GM19035 (cell line): ENCODE data around the gene SCNN1A.

ENCODE experiments used
- ATAC-seq: cut with Tn5 transposase; IDR thresholded peaks from one replicate; pipeline ENCODE4 v1.9.1; 2021; ENCODE audit not compliant: unreplicated experiment

Gene SCNN1A

DNA sequence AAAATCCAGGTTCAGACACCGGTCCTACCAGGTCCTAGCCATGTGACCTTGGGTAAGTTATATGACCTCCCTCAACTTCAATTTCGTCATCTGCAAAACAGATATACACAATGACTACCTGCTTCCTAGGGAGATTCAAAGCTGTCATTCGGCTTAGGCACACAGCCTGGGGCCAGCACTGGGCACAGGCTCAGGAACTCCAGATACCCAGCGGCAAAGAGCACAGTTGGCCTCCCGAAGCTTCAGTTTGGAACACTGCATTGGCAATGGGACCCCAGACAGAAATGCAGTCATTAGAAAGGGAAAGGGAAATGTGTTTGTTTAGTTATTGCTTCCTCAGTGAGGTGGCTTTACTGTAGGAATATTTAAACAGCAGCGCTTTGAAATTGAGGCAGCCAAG is 53.5 kb downstream of the SCNN1A start:
- ATAC-seq = no peak

- no peak for ATAC-seq
Observed at GRCh38 chr12:6319446-6319845, 55.9 kb downstream of the SCNN1A start.

DNA sequence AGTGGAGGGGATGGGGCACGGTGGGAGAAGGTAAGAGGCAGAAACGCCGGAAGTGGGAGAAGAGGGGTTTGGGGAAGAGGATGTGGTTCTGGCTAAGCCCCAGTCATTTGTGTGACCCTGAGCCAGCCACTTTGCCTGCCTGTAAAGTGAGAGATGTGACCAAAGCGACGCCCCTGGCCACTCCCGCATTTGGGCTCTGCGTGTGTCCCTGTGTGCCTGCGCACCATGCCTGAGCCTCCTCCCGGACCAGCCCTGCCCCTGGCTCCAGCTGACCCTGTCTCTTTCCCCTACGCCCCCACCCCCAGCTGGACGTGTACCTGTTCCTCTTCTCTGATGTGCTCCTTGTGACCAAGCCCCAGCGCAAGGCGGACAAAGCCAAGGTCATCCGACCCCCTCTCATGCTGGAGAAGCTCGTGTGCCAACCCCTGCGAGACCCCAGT is 56.9 kb downstream of the SCNN1A start:
- no peak for ATAC-seq

GRCh38 chr12:6317693-6318439 is 57.5 kb downstream of the SCNN1A start:
- no peak for ATAC-seq

DNA sequence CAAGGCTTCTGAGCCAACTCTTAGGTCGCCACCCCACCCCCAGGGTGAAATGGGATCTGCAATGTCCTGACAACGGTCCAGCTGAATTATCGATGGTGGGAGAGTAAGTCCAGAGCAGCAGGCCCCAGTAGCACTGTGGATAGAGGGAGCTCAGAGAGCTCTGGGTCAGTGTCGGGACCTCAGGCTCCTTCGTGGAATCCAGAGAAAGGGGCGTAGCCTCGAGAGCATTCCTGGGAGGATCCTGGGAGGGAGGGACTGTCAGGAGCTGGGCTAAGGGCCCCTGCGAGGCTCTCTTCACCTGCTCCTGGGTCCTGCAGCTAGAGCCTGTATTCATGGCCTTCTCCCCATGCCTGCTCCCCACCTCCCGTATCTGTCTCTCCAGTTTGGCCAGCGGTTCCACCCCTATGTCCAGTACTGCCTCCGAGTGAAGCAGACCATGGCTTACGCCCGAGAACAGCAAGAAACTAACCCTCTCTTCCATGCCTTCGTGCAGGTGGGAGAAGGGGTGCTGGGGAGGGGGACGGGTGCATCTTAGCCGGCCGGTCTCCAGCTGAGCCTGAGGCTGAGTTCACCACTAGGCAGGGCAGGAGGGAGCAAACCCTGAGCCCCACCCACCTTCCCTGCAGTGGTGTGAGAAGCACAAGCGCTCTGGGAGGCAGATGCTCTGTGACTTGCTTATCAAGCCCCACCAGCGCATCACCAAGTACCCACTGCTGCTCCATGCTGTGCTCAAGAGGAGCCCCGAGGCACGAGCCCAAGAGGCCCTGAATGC is 58.3 kb downstream of the SCNN1A start:
- ATAC-seq = no peak

DNA sequence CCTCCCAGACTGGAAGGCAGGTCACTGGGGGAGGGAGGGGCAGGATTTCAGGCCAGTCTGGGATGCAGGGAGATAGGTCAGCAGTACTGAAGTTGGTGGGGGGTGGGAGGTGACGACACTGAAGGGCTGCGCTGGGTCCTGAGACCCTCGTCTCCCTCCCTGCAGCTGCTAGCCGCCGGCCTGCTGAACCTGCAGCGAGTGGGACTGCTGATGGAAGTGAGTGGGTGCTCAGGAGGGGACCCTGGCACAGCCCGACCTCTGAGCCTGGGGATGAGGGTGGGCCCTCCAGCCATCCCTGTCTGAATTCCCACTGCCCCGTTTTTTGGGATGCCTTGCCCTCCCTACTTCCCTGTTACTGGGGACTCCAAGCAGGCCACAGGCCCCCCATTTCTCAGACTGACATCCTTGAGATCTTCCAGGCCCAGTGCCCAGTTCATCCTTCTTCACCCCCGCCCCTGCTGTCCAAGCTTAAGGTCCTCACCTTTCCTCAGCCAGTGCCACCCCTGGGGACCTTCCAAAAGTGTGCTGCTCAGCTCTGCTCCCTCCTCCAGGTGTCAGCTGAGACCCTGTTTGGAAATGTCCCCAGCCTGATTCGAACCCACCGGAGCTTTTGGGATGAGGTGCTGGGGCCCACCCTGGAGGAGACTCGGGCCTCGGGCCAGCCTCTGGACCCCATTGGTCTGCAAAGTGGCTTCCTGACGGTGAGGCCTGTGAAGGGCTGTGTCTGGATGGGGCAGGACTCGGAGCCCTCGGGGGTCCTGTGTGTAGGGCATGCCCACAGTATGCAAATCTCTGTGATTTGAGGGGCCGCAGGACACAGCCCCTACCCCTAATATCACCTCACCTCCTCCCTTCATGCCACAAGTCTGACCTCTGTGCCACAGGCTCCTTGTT is 59.4 kb downstream of the SCNN1A start:
- no peak for ATAC-seq

GRCh38 chr12:6315184-6315583 is 60.2 kb downstream of the SCNN1A start:
- ATAC-seq = no peak

DNA sequence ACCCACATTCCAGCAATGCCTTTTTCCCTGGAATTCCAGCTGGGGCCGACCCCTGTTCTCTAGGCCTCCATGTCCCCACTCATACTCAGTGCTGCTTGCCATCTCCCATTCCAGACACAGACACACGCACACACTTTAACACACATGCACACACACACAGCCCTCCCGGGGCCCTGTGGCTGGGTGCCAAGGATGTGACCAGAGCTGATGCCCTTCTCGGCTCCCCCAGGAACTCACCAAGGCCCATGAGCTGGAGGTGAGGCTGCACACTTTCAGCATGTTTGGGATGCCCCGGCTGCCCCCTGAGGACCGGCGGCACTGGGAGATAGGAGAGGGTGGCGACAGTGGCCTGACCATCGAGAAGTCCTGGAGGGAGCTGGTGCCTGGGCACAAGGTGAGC is 60.6 kb downstream of the SCNN1A start:
- ATAC-seq = no peak

DNA sequence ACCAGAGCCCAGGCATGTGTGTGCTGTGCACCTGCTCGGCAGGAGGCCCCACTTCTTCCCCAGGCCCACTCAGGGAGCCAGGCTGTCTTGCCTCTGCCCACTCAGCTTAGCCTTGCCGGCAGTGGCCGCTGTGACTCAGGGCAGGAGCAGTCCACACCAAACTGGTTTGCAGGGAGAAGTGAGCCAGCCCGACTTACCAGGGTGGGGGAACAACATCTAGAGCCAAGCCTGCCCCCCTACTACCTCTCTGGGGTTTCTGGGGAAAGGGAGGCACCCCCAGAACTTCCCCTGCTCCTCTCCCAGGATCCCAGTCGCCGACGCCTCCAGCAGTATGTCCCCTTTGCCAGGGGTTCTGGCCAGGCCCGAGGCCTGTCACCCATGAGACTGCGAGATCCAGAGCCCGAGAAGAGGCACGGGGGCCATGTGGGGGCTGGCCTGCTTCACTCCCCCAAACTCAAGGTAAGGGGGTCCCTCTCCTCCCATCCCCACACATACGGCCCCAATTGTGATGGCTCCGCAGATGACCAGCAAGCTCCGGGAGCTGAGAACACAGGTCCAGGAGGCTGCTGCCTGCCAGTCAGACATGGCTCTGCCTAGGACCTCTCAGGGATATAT is 61.9 kb downstream of the SCNN1A start:
- no peak for ATAC-seq

- peak; percentile 69 for ATAC-seq
Observed at GRCh38 chr12:6312529-6313325, 62.6 kb downstream of the SCNN1A start.

DNA sequence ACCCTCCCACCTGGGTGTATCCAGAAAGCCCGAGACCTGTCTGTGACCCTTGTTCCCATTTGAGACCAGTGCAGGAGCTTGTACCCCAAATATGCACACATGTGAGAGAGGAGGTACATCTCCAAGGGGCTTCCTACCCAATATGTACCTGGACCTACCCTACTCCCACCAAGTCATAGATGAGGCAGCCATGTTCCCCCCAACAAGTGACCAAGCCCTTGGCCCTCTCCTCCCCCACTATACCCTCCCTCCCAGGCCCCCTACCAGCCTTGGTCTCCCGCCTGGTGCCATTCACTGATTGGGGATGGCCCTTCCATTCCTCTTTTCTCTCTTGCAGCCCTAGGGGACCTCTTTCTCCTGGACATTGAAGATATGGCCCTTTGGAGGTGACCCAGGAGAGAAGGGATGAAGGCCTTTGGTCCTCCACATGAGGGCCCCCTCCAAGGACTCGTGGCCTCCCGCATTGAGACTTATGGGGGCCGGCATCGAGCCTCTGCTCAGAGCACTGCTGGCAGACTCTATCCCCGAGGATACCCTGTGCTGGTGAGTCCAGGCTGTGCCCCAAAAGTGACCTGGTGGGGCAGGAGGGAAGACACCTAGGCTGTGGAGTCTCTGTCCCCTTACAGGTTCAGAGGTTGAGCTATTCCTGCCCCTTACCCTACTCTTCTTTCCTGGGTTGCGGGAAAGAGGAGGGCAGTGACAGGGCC is 63.4 kb downstream of the SCNN1A start:
- no peak for ATAC-seq

DNA sequence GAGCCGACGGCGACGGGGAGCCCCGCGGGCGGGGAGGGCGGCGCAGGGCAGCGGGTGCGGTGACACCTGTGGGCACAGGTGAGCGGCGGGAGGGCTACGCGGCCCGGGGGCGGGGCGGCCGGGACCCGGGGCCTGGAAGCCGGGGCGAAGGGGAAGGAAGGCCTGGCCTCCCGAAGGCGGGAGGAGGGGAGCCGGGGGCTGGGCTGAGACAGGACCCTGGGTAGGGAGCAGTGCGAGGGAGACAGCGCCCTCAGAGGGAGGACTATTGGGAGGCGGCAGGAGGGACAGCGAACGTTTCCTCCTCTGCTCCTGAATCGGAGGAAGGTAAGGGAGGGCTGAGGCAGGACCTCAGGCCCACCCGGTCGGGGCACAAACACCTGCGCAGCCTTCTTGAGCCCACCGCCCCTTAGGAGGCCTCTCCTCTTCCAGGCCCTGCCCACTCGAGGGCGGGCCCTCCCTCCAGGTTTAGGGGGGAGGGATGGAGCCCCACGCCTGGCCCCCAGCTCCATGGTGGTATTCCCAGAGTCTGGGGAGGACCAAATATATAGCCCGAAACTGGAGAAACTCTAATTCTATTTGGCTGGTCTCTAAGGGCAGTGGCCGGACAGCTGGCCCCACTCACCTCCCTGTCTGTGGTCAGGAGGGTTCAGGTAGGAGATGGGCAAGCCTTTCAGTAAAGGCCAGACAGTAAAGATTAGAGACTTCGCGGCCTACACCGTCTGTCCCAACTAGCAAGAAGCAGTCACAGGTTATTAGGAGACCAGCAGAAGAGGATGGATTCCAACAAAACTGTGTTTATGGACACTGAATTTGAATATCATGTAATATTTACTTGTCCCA is 64.4 kb downstream of the SCNN1A start:
- no peak for ATAC-seq

GRCh38 chr12:6307529-6307928 is 67.8 kb downstream of the SCNN1A start:
- no peak for ATAC-seq

DNA sequence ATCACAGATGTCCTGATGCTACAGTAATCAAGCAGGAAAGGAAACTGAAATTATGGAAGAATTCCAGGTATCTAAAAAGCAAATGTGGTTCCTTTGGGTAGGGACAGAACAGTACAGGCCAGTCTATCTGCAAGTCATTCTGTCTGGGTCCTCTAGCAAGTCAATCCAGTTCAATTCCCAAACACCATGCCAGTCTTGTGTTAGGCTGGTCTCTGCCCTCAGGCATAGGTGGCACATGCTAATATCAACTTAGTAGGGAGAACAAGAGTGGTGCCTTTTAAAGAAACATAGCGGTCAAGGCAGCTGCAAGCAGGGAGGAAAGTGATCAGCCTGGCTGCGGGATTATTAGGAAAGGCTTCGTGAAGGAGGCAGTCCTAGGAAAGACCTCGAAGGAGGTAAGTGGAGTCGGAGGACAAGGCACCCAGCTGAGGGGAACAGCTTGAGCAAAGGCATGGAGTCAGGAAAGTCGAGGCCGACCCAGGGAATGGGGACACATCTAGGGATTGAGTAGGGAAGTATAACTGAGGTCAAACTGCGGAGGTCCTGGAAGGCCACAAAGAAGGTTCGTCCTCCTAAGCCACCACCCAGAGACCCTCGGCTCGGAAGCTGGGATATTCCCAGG is 68.7 kb downstream of the SCNN1A start:
- no peak for ATAC-seq

- ATAC-seq = no peak
Observed at GRCh38 chr12:6306151-6306550, 69.2 kb downstream of the SCNN1A start.

- no peak for ATAC-seq
Observed at GRCh38 chr12:6303071-6303470, 72.3 kb downstream of the SCNN1A start.

GRCh38 chr12:6302621-6303020 is 72.7 kb downstream of the SCNN1A start:
- no peak for ATAC-seq

GRCh38 chr12:6301721-6302120 is 73.6 kb downstream of the SCNN1A start:
- ATAC-seq = no peak
